Measurements from ENCODE around the gene MAPK1IP1L.

The MAPK1IP1L gene

DNA sequence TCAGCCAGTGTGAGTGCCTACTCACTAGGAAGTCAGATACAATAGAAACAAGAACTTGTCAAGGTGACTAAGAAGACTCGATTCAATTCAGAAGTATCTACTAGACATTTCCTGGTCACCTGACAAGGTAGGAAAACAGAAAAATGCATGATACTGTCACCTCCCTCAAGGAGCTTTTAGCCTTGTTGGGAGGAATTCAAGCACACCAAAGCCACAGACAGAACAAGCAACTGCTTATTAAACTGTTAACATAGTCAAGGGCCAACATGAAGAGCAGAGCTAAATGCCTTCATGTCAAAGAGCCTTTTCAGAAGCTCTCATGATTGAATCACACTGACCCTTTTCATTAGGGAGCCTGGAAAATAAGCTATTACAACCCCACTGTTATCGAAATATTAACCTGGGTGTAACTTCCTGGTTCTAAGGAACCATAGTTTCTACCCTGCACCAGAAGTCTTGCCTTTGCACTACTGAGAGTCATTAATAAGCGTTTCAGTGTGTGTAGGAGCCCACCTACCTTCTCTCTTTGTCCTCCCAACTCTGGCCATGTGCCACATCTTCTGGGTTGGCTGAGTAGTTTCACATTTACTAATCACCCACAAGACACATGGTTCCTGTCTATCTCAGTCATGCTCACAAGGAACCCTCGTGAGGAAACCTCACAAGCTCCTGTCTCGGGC, 46.6 kb downstream of the MAPK1IP1L start:
- DNase-seq (ENCODE audit: low spot score), result peak; percentile 52

DNA sequence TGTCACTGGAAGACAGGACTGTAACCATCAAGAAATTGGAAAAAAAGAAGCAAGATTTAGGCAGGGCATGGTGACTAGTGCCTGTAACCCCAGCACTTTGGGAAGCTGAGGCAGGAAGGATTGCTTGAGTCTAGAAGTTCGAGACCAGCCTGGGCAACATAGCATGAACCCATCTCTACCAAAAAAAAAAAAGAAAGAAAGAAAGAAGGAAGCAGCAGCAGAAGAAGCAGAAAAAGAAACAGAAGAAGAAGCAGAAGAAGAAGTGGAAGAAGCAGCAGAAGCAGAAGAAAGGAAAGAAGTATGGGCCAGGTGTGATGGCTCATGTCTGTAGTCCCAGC, 47.1 kb downstream of the MAPK1IP1L start:
- DNase-seq (ENCODE audit: low spot score), result no peak

DNA sequence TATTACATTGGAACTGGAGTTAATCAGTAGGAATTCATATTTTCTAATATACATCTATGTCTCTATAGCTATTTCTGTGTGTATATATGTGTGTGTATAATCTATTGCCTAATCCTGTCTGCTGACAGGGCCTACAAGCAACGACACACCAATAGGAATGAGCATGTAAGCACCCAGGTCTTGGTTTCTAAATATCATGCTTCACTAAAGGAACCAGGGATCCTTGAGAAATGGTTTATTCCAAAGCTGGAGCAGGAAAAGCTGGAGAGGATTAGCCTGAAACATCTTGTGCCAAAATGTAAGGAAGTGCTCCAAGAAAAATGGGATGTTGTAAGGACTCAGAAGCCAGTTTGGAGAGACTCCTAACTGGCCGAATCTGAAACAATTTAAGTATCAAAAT, 48.3 kb downstream of the MAPK1IP1L start:
- DNase-seq (ENCODE audit: low spot score), result no peak

DNA sequence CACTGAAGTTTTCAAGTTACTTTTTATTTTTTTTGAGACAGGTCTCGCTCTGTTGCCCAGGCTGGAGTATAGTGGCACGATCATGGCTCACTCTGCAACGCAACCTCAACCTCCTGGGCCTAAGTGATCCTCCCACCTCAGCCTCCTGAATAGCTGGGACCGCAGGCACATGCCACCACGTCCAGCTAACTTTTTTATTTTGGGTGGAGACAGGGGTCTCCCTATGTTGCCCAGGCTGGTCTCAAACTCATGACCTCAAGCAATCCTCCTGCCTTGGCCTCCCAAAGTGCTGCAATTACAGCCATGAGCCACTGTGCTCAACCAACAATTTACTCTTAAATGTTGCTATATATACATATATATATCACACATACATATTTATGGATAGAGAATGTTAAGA, 50.3 kb downstream of the MAPK1IP1L start:
- no peak for DNase-seq (ENCODE audit: low spot score)

DNA sequence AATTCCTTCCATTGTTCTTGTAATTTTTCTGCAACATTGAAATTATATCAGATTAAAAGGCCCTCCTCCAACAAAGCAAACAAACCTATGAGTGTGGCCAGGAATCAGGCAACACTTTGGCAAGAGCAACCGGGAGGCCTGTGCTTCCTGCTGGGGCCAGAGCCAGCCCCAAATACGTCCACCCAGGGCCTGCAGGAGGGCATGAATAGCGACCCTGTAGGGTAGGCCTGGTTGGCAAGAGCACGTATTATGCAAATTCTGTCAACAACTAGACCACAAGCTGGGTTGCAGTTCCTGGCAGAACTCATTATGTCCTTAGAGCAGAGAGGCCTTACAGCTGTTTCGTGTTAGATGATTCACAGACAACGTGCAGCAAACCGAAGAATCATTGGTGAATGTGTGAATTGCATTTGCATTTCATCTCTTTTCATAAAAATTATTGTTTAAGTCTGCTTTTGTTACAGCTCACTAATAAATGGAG, 50.7 kb downstream of the MAPK1IP1L start:
- DNase-seq (ENCODE audit: low spot score), result peak; percentile 71

DNA sequence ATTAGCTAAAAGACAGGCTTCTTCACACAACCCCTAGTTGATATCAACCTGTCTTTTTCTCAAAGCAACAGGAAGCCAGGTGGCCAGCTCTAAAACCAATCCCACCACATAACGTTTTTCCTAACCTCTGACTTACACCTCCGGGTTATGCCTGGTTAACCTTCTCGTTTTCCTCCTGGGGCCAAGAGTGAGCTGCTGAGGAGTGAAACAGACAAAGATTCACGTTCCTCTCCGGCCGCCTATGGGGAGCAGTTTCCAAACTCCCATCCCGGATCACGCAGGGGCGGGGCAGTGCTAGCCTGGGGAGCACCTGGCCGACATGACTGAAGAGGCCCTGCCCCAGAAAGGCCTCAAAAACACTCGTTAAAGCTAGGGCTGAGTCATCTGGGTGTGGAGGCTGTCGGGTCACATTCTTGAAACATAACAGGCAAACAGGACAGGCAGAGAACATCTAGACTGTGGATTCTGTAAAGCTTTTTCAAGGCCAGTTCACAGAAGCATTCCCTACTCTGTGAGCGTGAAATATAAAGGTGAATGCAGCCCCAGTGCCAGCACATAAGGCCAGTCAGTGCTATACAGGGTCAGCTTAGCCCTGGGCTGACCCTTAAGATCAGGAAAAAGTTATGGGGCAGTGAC, 51.7 kb downstream of the MAPK1IP1L start:
- peak; percentile 75 for DNase-seq (ENCODE audit: low spot score)

DNA sequence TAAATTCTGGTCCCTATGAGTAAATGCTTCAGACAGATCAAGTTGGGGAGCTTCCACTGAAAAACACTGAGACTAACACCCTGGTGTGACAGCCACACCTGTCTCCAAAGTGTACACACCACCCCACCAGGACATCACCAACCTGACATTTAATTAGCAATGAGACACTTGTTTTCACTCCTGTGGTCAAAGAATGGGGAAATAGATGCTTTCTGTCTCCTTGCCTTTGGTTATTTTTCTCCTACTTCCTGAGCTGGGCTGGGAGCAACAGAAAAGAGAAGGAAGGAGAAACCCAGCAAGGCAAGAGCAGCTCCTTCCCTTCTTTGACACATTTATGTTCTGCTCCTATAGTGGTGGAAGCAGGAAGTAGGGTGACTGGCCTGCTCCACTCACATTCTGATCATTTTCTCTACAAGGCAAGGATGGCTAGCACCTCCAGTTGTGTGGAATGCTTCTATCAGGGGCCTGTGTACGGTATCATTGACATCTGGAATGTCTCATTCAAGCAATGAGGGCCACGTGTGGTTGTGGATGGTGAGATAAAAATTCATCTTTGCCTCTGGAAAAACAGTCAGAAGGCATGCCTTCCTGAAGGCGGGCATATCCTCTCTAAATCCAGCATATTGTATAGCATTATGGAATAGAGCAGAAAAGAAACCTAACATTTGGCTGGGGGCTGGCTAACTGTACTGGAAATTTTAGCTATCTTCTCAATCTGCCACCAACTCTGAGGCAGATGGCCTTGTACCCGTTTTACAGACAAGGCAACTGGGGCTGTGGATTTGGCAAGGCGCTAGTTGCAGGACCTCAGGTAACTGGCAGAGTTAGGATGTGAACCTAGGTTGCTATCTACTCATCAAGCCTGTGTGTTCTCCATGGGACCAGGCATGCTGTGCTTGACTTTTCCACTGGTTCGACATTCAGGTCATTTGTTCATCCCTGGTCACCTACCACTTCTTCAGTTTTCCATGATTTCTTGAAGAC, 52.8 kb downstream of the MAPK1IP1L start:
- no peak for DNase-seq (ENCODE audit: low spot score)

DNA sequence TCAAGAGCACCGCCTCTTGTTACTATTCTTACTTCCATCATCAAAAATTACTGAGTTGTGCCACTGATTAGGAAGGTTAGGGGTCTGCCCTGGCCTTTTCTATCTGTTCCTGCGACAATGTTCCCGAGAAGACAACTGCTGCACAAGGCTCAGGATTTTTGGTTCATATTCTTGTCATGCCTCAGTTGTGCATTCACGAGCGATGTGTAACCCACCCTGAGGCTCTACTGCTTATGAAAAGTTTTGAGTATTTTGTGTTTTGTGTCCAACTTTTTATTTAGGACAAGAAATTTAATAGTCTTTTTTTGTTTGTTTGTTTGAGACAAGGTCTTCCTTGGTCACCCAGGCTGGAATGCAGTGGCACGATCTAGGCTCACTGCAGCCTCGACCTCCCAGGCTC, 54.5 kb downstream of the MAPK1IP1L start:
- DNase-seq (ENCODE audit: low spot score), result no peak

DNA sequence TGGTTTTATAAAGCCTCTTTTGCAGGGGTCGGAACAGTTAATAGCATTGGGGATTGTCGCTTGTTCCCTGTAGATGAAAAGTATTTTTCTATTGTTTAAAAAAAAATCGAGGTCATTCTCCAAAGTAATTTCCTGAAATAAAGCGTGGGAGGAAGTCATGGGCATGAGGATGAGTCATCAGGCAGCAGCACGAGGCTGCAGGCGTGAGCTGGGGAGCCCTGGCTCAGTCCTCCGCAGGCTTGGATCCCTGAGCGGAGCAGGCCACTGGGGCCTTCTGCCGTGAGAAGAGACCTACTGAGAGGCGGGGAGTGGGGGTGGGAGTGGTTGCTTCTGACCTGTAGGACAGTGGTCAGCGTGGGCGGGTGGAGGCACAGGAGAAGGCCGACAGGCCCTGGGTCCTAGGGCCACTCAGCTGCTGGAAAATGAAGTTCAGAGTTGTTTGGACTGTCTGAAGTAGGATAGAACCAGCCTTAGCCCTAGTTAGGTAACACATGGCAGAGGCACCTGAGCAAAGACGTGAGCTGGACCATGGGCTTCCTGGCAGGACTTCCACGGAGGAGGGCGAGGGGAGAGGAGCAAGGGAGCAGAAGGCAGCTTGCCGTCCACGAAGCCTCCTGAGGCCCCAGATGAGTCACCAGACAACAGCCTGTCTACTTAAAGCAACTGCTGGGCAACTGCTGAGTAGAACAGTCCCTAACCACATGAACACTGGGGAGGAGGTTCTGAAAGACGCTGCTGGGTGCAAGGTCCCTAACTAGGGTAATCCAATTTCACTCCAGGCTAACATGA, 56.5 kb downstream of the MAPK1IP1L start:
- DNase-seq (ENCODE audit: low spot score), result peak; percentile 65

DNA sequence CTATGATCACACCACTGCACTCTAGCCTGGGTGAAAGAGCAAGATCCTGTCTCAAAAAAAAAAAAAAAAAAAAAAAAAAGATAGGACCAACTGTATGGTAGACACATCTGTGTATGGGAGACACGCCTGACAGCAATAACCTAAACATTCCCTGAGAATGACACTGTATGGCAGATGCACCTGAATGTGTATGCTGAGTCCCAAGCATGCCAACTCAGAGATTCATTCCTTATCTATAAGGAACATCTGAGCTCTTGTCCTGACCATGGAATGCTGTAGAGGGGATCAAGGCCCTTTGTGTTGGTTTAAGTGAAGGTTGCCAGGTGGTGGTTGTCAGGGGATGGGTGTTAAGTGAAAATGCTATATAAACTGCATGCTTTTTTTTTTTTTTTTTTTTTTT, 58.4 kb downstream of the MAPK1IP1L start:
- DNase-seq (ENCODE audit: low spot score), result no peak

DNA sequence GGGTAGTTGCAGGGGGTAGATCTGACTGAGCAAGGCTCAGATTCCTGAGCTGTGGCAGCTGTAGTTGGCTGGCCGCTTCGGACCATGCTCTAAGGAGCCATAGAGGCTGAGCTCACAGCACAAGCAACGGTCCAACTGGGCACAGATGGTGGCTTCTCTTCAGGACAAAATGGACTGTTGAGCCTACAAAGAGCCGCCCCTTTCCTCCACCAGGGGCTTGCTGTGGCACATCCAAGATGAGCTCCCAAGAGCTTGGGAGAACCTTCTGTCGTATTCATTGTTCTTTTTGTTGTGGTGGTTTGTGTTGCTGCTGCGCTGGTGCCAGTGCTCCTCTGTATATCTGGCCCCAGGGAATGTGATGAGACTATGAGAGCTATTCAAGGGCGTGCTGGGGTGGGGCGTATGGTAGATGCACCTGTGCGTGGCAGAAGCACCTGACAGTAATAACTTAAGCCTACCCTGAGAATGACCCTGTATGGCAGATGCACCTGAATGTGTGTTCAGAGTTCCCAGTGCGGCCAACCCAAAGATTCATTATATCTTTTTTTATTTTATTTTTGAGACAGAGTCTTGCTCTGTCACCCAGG, 59.8 kb downstream of the MAPK1IP1L start:
- no peak for DNase-seq (ENCODE audit: low spot score)

DNA sequence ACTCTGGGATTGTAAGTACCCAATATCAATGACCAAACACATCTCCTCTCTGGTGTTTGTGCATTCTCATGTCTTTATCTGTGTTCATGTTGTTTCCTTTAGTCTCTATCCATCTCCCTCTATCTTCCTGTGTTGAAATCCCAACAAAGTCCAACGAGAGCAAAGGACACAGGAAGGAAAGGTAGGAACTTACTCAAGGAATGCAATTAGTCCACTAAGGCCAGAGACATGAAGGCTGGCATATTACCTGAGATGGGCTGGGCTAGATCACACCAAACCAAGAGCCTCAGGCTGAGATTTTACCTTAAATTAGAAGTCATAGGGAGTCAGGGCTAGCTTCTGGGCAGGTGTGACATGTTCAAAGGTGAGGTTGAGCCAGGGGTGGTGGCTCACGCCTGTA, 63.3 kb downstream of the MAPK1IP1L start:
- no peak for DNase-seq (ENCODE audit: low spot score)

DNA sequence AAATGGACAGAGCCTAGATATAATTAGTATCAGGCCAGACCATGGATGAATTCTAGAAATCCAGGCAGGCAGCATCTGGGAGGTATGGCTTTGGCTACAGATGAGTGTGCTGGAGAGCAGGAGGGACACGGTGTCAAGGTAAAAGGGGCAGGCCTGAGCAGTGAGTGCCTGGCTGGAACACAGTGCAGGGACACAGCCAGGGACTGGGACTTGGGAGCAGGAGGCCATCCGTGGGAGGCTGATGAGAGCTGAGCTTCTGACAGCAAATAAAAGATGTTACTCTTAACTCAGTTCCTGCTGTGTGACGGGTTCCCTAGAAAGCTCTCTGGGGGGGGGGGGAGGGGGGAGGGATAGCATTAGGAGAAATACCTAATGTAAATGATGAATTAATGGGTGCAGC, 64.0 kb downstream of the MAPK1IP1L start:
- DNase-seq (ENCODE audit: low spot score), result no peak

DNA sequence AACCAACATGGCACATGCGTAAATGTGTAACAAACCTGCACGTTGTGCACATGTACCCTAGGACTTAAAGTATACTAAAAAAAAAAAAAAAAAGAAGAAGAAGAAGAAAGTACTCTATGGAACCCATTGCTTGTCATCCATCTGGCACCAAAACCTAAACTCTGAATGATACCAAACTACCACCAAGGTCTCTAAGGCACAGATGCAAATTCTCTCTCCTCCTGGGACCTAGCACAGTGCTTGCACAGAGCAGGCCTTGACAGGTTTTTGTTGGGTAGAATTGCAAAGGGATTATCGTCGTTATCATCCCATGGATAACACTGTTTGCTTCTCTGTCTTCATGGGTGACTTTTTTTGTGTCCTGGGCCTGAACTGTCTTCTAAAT, 64.4 kb downstream of the MAPK1IP1L start:
- no peak for DNase-seq (ENCODE audit: low spot score)

DNA sequence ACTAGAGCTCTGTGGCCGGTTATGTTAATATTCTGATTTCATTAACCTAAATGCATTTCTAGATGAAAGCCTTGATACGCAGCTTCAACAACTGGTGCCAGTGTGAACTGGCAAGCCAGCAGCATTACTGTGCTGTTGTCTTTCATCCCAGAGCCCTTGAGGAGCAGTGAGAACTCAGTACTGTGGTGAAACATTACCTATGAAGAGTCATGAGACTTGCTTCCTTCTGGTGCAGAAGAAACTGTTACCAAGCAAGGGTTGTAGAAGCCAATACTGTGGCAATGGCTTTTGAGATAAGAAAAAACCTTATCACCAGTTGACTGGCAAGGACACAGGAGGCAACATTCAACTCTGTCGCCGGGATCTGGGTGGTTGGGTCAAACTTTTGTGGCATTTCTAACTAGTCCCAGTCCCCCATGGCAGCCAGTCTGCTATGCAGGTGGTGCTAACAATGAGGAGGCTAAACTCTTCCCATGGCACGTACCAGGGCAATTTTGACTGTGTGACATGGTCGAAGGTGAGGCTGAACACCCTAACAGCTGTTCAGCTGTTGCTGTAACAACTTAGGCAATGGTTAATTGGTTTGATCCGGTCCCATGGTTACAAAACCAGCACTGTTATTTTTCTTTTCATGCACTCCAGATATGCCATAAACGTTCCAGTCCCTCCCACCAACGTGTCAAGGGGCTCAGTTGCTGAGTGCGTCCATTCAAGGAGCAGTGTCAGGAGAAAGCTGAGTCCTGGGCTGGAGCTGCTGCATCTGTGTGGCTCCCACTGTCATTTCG, 65.0 kb downstream of the MAPK1IP1L start:
- no peak for DNase-seq (ENCODE audit: low spot score)

DNA sequence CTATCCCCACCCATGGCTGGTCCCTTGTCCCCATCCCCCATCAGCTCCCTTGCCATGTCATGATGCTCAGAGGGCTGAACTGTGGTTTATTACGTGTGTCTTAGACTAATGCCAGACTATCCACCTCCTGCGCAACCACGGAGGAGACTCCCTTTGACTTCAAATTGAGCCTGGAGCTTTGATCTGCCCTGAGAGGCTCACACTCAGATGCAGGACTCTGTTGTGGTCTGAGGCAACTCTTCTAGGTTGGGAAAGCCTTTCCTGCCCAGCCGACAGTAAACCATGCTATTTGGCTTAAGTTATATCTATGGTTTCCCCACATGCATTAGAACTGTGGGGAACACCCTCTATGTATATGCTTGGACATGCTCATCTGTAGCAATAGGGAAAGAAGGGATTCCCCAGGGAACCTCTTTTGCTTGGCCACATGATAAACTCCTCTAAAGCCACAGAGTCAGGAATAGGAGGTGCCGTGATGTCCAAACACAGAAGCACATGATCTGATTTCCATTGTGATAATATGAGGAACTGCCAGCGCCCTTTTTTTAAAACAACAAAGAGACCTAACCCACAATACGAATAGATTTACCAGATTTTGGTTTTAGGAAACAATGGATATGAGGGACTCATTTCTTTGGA, 66.5 kb downstream of the MAPK1IP1L start:
- DNase-seq (ENCODE audit: low spot score), result no peak

DNA sequence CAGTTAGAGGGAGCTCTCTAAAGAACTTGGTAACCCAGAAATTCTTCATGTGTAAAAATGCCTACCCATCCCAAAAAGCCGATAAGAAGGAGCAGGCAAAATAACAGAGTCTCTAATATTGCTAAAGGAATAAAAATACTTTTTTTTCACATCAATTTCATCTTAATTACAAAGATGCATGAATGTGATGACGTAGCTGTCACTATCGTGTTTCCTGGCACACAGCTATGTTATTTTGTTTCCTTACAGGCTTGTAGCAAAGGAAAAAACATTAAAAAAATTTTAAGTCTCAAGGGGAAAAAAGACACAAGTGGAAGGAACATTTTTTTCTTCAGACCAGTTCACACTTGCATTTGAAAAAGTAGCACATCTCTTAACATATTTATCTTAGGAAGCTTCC, 67.3 kb downstream of the MAPK1IP1L start:
- DNase-seq (ENCODE audit: low spot score), result no peak
